ENCODE data around the gene ZNF497.
"Not testable (repeated sequence)": the region's sequence is repeated elsewhere in the genome, so short reads cannot be mapped to it uniquely, and the experiment has no call there.

The ZNF497 gene

DNA sequence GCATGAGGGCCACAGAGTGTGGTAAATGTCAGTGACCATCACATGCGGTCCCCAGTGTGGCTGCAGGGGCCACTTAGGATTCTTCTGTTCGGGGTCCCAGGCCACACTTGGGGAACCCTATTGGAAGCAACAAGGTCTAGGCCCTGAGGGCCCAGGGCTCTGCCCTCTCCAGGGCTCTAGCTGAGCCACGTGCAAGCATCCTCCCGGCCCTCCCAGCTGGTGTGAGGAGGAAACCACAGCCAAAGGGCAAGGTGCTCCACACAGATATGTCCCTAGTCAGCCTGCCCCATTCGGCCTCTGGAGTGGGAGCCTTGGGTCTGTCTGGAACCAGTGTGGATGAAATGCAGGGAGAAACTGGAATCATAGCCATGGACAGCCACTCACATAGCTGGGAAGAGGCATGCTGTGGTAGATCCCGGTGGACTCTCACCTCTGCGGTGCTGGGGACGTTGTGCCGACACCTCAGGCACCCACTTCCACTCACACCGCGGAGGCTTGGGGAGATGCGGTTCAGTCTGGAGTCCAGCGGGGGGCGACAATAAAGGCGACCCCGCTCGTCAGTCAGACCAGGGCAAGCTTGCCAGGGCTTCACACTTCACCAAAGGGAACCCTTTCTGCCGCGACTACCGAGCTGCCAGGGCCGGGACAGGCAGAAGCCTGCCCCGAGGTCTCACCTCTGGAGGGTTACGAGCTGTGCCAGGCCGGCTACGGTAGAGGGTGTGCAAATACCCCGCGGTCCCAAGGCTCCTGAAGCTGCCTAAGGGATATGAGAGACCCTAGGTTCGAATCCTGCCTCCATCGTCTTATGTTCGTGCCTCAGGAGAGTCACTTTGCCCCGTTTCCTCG lies 4.3 kb upstream of the ZNF497 start:
- DNase-seq: no peak

DNA sequence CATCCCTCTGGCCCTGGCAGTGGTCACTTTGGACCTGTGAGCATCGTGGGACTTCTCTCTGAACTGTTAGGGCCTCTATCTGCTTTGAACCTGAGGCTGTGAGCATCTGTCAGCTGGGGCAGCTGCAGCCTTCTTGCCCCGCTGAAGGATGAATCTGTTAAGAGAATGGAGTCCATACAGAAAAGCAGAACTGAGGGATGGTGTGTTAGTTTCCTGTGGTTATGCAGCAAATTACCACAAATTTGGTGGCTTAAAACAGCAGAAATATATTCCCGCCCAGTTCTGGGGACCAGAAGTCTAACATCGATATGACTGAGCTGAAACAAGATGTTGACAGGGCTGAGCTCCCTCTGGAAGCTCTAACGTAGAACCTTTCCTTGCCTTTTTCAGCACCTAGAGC lies 1.6 kb upstream of the ZNF497 start:
- DNase-seq: no peak

- DNase-seq: peak; percentile 73
Observed at GRCh38 chr19:58361900-58362271, 665 bp downstream of the ZNF497 start.

GRCh38 chr19:58357481-58358145 lies 4.9 kb downstream of the ZNF497 start:
- DNase-seq: no peak

DNA sequence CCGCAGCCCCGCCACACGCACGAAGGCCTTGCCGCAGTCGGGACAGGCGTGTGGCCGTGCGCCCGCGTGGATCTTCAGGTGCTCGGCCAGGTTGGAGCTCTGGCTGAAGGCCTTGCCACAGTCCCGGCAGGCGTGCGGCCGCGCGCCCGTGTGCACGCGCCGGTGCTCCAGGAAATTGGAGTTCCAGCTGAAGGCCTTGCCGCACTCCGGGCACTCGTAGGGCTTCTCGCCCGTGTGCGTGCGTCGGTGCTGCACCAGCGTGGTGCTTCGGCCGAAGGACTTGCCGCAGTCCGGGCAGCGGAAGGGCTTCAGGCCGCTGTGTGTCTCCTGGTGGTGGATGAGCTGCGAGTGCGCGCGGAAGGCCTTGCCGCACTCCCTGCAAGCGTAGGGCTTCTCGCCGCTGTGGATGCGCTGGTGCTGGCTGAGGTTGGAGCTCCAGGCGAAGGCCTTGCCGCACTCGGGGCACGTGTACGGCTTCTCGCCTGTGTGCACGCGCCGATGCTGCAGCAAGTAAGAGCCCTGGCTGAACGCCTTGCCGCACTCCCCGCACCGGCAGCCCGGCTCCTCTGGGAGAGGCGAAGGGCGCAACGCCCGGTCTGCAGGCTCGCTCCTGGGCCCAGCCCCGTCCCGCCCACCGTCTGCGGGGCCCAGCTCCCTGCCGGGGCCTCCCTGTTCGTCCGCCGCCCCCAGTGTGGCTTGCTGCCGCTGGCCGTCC lies 5.6 kb downstream of the ZNF497 start:
- DNase-seq: no peak

- DNase-seq: peak; percentile 57
Observed at GRCh38 chr19:58355908-58356765, 6.4 kb downstream of the ZNF497 start.

DNA sequence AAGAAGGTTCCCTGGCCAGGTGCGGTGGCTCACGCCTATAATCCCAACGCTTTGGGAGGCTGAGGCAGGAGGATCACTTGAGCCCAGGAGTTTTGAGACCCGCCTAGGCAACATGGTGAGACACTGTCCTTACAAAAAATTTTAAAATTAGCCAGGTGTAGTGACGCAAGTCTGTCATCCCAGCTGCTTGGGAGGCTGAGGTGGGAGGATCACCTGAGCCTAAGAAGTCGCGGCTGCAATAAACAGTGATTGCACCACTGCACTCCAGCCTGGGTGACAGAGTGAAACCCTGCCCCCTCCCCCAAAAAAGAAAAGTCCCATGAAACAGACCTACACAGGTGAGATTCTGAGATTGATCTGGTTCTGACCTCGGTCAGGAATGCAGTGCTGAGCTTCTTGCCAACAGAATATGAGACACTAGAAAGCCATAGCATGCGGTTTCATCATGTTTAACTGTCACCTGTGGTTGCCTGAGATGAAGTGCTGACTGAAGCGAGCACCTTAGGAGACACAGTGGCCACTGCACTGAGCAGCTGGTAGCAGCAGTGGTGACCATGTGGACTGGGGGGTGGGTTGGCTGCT lies 7.2 kb downstream of the ZNF497 start:
- DNase-seq: no peak

- DNase-seq: no peak
Observed at GRCh38 chr19:58354478-58355030, 8.0 kb downstream of the ZNF497 start.

DNA sequence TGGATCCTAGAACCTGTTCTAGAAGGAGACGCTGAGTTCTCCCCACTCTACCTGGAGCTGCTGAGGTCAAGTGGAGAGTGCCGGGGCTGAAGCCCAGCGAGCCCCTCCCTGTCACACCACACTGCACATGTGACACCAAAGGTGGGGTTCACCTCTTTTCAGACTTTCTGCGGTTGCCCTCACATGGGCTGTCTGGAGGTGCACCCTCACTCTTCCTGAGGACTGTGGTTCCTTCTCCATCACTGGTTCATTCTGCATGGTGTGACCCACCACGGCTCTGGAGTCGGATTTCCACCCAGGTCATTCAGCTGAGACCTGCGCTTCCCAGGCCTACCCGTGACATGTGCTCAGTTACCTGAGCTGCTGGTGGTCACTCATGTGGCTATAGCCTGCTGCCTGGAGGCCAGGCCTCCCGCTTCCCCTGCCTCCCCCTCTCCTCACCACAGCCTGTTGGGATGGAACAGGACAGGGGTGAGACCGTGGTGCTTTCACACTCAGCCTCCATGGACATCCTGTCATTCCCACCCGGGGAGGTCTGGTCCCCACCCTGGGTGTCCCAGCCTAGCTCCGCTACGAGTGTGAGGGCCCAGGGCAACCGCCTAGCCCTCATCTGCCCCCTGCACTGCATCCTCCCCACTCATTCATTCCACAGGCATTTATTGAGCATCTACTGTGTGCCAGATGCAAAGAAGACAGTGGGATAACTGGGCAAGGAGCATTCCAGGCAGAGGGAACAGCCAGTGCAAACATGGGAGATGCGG lies 8.7 kb downstream of the ZNF497 start:
- DNase-seq: no peak

DNA sequence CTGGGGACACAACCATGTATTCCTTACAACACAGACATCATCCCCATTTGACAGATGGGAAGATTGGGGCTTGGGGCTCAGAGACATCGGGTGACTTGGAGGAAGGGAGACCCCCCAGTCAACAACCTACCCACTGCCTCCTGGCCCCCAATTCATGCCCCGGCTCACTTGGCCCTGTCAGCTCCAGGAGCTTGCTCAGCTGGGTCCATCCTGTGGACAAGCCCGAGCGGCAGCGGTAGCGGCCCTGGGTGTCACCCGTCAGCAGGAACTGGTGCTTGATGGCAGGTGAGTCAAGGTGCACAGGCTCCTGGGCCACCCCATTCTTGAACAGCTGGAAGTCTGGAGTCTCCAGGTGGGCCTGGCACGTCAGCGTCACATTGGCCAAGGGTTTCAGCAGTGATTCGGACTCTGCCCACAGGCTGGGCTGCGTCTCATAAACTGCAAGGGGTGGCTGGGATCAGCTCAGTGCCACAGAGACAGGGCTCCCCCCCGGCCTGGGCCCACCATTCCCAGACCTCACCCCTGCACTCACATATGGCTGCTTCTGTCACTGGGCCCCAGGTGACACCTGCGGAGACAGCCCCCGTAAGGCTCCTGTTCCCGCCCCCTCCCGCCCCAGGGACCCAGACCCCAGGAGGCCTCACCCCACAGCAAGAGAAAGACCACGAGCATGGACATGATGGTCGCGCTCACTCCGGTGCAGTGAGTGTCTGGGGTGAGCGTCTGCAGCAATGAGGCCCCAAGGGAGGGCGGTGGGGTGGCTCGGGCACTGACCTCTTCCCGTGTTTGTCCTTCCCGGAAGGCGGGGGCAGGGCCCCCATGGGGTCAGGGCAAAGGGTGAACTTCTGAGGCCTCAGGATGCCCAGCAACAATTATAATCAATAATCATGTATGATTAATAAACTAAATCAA lies 9.5 kb downstream of the ZNF497 start, which contains the start of gene A1BG:
TSS of gene A1BG (minus strand) at position 733 of the 912 bp plus-strand sequence. CDS start at position 678, 55 bp downstream.
- DNase-seq: no peak

GRCh38 chr19:58351990-58352755 lies 10.4 kb downstream of the ZNF497 start:
- DNase-seq: no peak

DNA sequence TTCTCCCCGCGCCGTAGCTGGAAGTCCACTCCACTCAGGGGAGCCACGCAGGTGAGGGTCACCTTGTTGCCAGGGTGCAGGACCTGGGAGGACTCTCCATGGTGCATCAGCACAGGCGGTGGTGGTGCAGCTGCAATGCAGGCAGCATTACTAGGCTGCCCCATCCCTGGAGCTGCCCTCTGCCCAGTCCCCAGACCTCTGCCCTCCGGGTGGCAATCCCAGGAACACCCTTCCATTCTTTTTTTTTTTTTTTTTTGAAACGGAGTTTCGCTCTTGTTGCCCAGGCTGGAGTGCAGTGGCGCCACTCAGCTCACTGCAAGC lies 11.0 kb downstream of the ZNF497 start:
- DNase-seq: no peak

DNA sequence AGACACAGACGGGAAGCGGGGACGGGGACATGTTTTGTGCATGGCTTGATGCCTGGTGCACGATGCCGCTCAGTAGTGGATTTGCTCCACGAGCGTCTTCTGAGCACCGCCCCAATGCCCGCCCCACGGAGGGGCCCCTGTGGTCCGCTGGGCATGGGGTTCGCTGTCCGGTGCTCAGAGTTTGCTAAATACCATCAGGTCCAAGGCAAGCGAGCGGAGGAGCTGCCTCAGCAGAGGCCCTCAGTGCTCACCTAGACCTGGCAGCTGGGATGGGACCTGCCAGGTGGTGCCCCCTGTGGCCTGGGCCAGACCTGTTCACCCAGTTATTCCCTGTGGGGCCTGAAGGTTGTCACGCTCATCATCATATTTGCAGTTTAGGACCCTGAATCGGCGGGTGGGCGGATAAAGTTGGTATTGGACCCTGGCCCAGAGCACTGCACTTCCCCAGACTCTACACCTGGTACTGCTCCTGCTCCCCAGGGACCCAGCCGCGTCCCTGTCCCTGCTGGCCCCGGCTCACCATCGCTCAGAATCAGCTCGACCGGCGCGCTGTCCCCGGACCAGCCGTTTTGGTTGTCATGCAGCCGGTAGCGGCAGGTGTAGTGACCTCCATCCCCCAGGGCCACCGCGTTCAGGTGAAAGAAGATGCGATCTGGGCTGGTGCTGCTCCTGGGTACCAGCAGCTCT lies 11.5 kb downstream of the ZNF497 start:
- DNase-seq: no peak

- DNase-seq: no peak
Observed at GRCh38 chr19:58350001-58350861, 12.3 kb downstream of the ZNF497 start.

- no peak for DNase-seq
Observed at GRCh38 chr19:58349590-58349989, 13.0 kb downstream of the ZNF497 start.

- not testable (repeated sequence) for DNase-seq
Observed at GRCh38 chr19:58348080-58348479, 14.5 kb downstream of the ZNF497 start.

Measured in stimulated activated CD4-positive, alpha-beta T cell treated with anti-CD3 and anti-CD28 coated beads, Interleukin-15, amount 100 ng/mL, for 24 hours (primary cell).